T-helper 2 cell treated with Interferon-gamma antibody and Interleukin-4, amounts not matched to agents 5 μg/mL and 100 μg/mL, for 36 hours (primary cell): ENCODE results near the gene RFWD3.
A peak's percentile ranks its signal among the peaks of the same experiment; 100 is the strongest.

ENCODE experiments used
- DNase-seq: peaks from one replicate; pipeline ENCODE4 v3.0.0; 2021; ENCODE audit warnings: low spot score
- H3K27ac Mint-ChIP-seq: one replicate; pipeline ENCODE4 v1.8.0; 2021; ENCODE audit warnings: mild to moderate bottlenecking, mixed read lengths
- H3K27me3 Mint-ChIP-seq: one replicate; pipeline ENCODE4 v1.8.0; 2021; ENCODE audit warnings: low read depth, mixed read lengths
- H3K36me3 Mint-ChIP-seq: one replicate; pipeline ENCODE4 v1.8.0; 2021; ENCODE audit warnings: low read depth, mixed read lengths
- H3K4me1 Mint-ChIP-seq: one replicate; pipeline ENCODE4 v1.8.0; 2021; ENCODE audit warnings: low read depth, mixed read lengths
- H3K4me3 Mint-ChIP-seq: one replicate; pipeline ENCODE4 v1.8.0; 2022; ENCODE audit warnings: mild to moderate bottlenecking, moderate library complexity, mixed read lengths
- H3K9me3 Mint-ChIP-seq: one replicate; pipeline ENCODE4 v1.8.0; 2021; ENCODE audit warnings: mixed read lengths

RFWD3 gene

DNA sequence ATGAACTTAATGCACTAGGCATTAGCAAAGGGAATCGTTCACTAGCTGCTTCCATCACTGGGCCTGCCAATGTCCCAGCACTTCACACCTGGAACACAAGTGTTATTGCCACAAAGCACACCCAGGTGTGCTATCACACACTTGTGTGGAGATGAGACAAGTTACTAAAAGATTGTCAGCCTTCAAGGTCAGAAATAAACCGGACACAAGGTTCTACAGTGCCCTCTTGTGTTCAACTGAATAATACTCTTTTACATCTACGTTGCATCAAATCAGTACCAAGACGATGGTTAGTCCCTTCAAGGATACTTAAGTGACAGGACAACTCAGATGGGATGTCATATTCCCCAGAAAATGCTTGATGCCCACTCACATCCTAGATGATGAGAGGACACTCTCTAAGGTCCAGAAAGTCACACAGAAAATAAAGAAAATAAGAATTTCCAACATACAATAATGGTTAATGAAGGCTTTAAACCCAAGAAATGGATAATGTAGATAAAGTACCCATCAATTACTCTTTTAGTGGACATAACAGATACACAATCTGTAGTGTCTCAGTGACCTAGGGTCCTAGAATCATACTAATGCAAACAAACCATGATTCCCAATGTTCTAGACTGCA, 43.4 kb downstream of the RFWD3 start:
- Mint-ChIP-seq H3K36me3 (peaks cover 62% of the 10 kb centered on the region), H3K27ac (no peak overlapping the region)
- no peak for DNase-seq

DNA sequence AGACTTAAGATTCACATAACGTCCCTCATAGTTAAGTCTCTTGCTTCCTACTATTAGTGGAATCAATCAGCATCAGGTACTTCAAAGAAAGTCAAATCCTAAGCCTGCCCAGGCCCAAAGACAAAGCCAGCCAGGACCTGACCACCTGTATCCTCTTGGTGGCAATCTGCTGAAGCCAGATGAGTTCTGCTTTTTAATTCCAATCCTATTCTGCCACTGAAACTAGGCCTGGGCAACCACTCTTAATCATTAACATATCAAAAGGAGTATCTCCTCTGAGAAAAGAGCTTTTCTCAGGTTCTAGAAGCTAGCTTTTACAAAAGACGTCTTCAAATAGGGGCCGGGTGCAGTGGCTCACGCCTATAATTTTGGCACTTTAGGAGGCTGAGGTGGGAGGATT, 44.7 kb downstream of the RFWD3 start:
- no peaks in the 10 kb centered on the region for H3K9me3 Mint-ChIP-seq
- no peak for DNase-seq
- H3K4me3 Mint-ChIP-seq = no peak overlapping the region
- H3K36me3 Mint-ChIP-seq = peaks cover 58% of the 10 kb centered on the region
- H3K27me3 Mint-ChIP-seq = no peaks in the 10 kb centered on the region
- peaks cover 15% of the 10 kb centered on the region for H3K4me1 Mint-ChIP-seq
- no peak overlapping the region for H3K27ac Mint-ChIP-seq

More for the DNA sequence above, 43.4 kb downstream of the RFWD3 start:
- H3K4me1 Mint-ChIP-seq = peaks cover 14% of the 10 kb centered on the region
- H3K9me3 Mint-ChIP-seq = no peaks in the 10 kb centered on the region
- no peak overlapping the region for H3K4me3 Mint-ChIP-seq
- H3K27me3 Mint-ChIP-seq = no peaks in the 10 kb centered on the region

DNA sequence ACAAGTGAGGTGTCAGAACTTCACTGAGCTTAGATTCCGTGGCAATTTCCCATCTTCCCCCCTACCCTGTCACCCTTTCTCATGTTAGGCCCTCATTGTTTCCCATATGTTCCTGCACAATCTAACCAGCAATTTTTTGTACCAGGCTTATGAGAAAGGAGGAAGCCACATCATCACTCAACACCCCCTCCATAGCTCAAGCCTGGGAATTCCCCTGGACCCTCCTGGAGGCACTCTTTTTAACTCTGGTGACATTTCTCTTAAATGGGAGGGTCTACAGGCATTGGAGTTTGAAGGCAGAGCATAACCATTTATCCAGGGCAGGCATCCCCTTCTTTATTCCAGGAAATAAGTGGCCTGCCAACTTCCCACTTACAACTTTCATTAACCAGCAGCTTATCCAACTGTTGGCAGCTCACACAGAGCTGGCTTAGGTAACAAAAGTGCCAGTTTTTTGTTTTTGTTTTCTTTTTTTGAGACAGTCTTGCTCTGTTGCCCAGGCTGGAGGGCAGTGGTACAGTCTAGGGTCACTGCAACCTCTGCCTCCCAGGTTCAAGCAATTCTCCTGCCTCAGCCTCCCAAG, 49.4 kb downstream of the RFWD3 start:
- Mint-ChIP-seq H3K4me1 (peaks cover 7% of the 10 kb centered on the region), H3K4me3 (no peak overlapping the region), H3K36me3 (peaks cover 35% of the 10 kb centered on the region), H3K27me3 (no peaks in the 10 kb centered on the region), H3K9me3 (no peaks in the 10 kb centered on the region), H3K27ac (no peak overlapping the region)
- DNase-seq = no peak

DNA sequence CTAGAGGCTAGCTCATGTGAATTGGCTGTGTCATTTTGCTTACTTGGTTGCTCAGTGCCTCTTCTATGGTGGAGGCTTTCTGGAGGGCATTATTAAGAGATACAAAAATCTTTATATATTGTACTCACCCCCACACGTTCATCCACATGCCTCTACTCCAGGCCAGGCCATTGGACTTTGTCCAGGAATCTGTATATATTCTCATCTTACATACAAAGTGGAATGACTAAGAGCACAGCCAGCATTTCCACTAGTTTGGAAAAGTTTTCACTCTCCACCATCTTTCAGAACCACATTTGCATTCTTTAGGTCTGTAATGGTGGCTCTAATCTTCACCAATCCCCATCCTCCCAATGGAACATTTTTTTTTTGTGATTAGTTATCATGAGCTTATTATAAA, 55.0 kb downstream of the RFWD3 start:
- H3K27me3 Mint-ChIP-seq = peaks cover 8% of the 10 kb centered on the region
- DNase-seq = no peak
- no peak overlapping the region for H3K4me3 Mint-ChIP-seq
- H3K4me1 Mint-ChIP-seq = peaks cover 24% of the 10 kb centered on the region
- H3K36me3 Mint-ChIP-seq = peaks cover 18% of the 10 kb centered on the region
- no peak overlapping the region for H3K27ac Mint-ChIP-seq
- H3K9me3 Mint-ChIP-seq = peaks cover 4% of the 10 kb centered on the region

DNA sequence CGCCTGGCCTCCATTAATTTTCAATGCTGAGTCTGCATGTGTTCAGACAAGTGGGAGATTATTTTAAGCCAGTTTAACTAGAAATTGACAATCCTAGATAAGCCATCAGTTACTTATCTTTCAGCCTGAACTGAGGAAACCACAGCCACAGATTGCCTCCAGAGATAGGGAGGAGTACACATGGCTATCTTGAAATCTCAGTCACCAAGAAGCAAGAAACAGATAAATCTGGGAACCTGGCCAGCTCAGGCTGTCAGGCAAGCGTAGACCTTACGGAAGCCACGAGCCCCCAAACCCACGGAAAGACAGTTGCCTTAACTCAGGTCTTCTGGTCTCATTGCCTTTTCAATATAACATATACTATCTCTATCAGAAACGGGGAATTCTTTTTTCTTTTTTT, 57.7 kb downstream of the RFWD3 start:
- Mint-ChIP-seq H3K9me3 (peaks cover 4% of the 10 kb centered on the region), H3K4me1 (peaks cover 38% of the 10 kb centered on the region), H3K27me3 (peaks cover 8% of the 10 kb centered on the region), H3K27ac (peak overlapping the region; percentile 62), H3K36me3 (peaks cover 28% of the 10 kb centered on the region), H3K4me3 (peak overlapping the region; percentile 74)
- peak; percentile 68 for DNase-seq

DNA sequence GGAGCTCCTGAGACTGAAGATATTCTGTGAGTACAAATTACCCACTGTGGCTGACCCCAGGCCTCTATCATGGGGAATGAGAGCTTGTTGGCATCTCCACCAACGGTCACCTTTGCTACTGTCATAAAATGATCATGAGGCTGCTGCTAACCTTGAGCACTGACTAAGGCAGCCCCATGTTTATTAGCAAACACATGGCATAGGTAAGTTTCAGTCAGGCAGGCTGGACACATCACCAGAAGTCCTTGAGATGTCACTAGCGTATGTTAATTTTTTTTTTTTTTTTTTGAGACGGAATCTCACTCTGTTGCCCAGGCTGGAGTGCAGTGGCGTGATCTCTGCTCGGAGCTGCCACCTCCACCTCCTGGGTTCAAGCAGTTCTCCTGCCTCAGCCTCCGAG, 58.3 kb downstream of the RFWD3 start:
- Mint-ChIP-seq H3K9me3 (peaks cover 4% of the 10 kb centered on the region), H3K36me3 (peaks cover 27% of the 10 kb centered on the region), H3K4me3 (peak overlapping the region; percentile 93), H3K27ac (no peak overlapping the region), H3K27me3 (peaks cover 8% of the 10 kb centered on the region), H3K4me1 (peaks cover 42% of the 10 kb centered on the region)
- no peak for DNase-seq

DNA sequence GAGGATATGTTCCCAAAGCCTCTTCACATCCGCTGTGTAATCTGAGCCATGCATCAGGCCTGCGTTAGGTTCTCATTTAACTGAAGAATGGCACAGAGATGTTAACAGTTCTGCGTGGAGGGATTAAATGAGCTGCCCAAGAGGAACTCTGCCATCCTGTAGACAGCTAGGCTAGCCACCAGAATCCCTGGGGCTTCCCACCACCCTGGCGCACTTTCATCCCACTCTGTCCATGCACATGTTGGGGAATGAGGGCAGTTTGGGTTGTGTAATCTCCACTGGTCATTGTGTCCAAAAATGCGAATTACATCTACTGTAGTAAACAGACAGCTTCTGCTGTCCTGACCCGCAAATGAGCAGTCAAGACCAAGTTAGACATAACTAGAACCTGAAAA, 58.7 kb downstream of the RFWD3 start:
- Mint-ChIP-seq H3K27ac (no peak overlapping the region), H3K27me3 (peaks cover 8% of the 10 kb centered on the region), H3K36me3 (peaks cover 28% of the 10 kb centered on the region), H3K9me3 (peaks cover 4% of the 10 kb centered on the region), H3K4me3 (peak overlapping the region; percentile 93), H3K4me1 (peaks cover 43% of the 10 kb centered on the region)
- no peak for DNase-seq

DNA sequence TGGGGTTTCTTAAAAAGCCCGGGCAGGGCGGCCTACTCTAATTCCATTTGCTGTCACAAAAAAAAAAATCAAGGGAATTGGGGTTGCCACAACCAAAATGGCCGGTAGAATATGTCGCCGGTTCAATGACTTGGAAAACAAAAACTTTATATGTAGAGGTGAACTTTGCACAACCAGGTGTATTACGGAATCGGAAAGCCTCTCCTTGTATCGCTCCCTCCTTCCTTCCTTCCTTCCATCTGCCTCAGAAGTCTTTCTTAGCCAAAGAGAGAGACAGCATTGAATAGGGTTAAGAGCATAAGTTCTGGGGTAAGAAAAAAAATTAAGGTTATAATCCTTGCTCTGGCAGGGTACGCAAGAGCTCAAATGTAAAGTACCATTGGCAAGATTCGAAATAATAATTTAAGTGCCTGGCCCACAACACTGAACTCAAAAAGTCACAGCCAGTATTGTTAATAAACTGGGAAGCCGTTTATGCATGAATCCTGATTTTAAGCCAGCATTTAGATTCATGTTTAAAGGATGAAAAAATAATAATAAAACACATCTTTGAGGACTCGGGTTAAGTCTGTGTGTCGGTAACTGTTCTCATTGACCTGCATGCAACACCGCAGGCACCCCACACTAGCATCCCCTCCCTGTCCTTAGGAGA, 59.2 kb downstream of the RFWD3 start:
- Mint-ChIP-seq H3K27ac (peak overlapping the region; percentile 33), H3K4me1 (peaks cover 48% of the 10 kb centered on the region)

DNA sequence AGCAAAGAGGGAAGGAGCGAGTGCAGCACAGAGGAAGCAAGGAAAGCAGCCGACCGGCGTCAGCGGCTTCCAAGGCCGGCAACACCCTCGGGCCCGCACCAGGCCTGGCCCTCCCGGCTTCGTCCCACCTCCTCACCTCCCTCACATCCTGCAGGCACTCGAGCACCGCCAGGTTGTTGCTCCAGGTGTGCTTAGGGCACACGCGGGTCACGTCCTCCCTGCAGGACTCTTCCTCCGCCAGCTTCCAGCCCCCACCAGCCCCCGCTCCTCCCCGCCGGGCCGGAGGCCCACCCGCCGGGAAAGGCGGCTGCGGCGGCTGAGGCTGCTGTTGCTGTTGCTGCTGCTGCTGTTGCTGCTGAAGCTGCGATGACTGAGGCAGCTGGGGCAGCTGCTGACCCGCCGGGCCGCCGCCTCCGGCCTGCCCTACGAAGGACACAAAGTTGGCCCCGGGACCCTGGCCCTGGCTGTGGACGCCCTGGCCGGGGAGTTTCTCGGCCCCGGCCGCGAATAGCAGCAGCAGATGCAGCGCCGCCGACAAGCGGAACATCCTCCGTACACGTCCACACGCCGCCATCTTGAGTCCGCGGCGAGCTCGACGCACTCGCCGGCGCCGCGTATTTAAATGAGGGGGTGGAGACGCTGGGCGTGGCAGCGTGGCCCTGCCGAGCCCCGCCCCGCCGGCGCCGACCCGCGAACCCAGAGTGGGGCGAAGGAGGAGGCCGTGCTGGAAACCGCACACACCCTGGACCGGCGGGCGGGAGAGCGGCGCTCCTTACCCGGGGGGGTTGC, 60.0 kb downstream of the RFWD3 start, which contains the start of gene GLG1:
TSS of gene GLG1 (minus strand) at position 594 of the 789 bp plus-strand sequence. CDS start at position 574, 20 bp downstream.
- peaks cover 5% of the 10 kb centered on the region for H3K27me3 Mint-ChIP-seq
- peak within 1 kb of the TSS; percentile 93 for H3K4me3 Mint-ChIP-seq
- H3K4me1 Mint-ChIP-seq = peaks cover 52% of the 10 kb centered on the region
- H3K27ac Mint-ChIP-seq = peak within 1 kb of the TSS; percentile 87
- H3K36me3 Mint-ChIP-seq = peaks cover 28% of the 10 kb centered on the region
- H3K9me3 Mint-ChIP-seq = peaks cover 4% of the 10 kb centered on the region
- peak; percentile 89 for DNase-seq

More for the DNA sequence above, 59.2 kb downstream of the RFWD3 start:
- Mint-ChIP-seq H3K4me3 (peak overlapping the region; percentile 93), H3K9me3 (peaks cover 4% of the 10 kb centered on the region), H3K36me3 (peaks cover 30% of the 10 kb centered on the region), H3K27me3 (peaks cover 8% of the 10 kb centered on the region)
- DNase-seq = no peak

DNA sequence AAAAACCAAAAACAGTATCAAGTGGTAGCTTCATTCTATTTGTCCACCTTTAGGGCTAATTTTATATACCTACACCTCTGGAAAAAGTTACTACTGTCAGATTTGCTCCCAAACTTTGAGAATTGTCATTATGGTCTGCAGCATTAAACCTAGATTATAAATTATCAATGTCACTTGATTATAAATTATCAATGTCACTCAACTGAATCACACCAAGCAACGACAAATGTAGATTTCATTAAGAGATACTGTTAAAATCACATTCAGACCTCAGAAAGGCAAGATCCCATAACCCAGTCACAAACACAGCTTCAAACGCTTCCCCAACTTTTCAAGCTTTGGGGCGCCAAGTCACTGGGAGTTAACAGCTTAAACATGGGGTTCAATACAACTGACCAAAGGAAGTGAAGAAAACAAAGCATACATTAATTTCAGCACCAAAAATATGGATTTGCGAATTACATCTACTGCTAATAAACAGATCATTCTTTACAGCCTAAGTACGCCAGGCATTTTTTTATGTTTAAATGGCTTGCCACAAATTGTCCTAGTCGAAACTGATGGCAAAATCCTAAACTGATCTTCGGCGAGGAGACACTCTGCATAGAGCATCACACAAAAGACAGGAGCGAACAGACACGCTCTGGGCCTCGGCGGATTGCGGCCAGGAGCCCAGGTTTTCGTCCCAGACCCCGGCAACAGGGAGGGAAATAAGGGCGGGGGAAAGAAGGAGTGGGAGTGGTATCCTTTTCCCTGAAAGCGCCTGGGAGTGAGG, 60.7 kb downstream of the RFWD3 start:
- peak overlapping the region; percentile 93 for H3K4me3 Mint-ChIP-seq
- H3K27me3 Mint-ChIP-seq = peaks cover 5% of the 10 kb centered on the region
- peak overlapping the region; percentile 87 for H3K27ac Mint-ChIP-seq
- H3K4me1 Mint-ChIP-seq = peaks cover 60% of the 10 kb centered on the region
- peaks cover 4% of the 10 kb centered on the region for H3K9me3 Mint-ChIP-seq
- no peak for DNase-seq
- peaks cover 26% of the 10 kb centered on the region for H3K36me3 Mint-ChIP-seq

DNA sequence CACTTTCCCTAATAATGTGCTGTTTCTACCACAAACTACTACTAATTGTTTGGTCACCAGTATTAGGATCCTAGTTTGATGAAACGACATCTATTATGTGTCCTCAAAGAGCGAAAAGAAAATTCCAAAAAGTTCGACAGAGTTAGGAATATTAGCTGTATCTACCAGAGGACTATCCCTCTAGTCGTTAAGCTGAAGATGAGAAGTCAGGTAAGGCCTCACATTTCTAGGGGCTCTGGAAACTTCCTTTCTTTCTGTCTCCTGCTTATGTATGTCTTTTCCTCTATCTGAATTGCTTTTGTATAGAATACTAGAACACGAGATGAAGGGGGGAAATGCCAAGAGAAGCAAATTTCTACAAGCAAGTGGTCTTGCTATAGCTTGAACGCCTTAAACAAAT, 61.3 kb downstream of the RFWD3 start:
- DNase-seq = no peak
- H3K36me3 Mint-ChIP-seq = peaks cover 29% of the 10 kb centered on the region
- peak overlapping the region; percentile 93 for H3K4me3 Mint-ChIP-seq
- peaks cover 4% of the 10 kb centered on the region for H3K9me3 Mint-ChIP-seq
- peaks cover 5% of the 10 kb centered on the region for H3K27me3 Mint-ChIP-seq
- peak overlapping the region; percentile 62 for H3K27ac Mint-ChIP-seq
- H3K4me1 Mint-ChIP-seq = peaks cover 64% of the 10 kb centered on the region

DNA sequence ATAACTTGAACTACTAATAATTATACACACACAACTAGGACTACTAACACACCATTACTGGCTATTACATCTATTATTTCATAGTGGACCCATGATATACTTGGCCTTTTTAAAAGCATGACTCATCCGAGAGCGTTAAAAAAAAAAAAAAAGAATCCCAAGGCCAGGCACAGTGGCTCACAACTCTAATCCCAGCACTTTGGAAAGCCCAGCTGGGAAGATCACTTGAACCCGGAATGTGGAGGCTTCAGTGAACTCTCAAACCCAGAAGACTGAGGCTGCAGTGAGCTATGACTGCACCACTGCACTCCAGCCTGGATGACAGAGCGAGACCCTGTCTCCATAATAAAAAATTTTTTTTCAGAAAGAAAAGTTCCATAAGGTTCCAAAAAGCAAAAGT, 62.8 kb downstream of the RFWD3 start:
- Mint-ChIP-seq H3K4me3 (peak overlapping the region; percentile 93), H3K9me3 (no peaks in the 10 kb centered on the region), H3K36me3 (peaks cover 36% of the 10 kb centered on the region), H3K4me1 (peaks cover 68% of the 10 kb centered on the region), H3K27ac (no peak overlapping the region), H3K27me3 (peaks cover under 1% of the 10 kb centered on the region)
- no peak for DNase-seq

DNA sequence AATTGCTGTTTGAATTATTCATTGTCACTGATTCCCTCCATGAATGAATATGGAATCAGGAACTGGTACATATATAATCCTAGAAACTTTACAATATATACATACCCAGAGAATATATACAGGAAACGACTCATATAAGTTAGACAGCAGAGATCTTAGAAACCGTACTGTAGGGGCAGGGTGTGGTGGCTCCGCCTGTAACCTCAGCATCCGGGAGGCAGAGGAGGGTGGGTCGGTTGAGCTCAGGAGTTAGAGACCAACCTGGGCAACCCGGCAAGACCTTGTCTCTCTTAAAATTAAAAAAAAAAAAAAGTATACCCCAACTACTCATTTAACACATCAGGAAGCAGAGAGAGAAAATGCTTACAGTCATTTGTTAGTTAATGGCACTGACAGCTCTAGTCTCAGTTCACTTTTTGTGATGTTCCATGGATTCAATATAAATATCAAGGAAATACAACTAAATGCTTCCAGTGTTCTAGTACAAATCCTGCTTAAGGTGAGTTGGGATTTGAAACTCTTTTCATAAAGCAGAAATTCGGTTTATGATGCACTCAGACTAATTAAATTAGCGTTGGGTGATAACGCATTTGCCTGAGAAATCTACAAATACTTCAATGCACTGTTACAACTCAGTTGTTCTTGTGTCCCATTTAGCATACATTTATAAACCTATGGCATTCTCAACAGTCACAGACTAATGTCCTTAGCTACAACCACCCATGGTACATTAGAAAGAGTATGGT, 65.4 kb downstream of the RFWD3 start:
- peak overlapping the region; percentile 77 for H3K4me3 Mint-ChIP-seq
- no peaks in the 10 kb centered on the region for H3K9me3 Mint-ChIP-seq
- peaks cover 44% of the 10 kb centered on the region for H3K36me3 Mint-ChIP-seq
- DNase-seq = peak; percentile 53
- peak overlapping the region; percentile 86 for H3K27ac Mint-ChIP-seq
- no peaks in the 10 kb centered on the region for H3K27me3 Mint-ChIP-seq
- H3K4me1 Mint-ChIP-seq = peaks cover 55% of the 10 kb centered on the region
